HT-29 (cell line): ENCODE results near the gene DUSP5. TPM values are rescaled to one million over a fixed set of nuclear protein-coding genes. Genes with fewer than 3 reads are reported as not detected.

Experiments used
- DNase-seq: peaks from one replicate; pipeline ENCODE4 v3.0.0-alpha.2; 2015; ENCODE audit warnings: low spot score
- total RNA-seq: library from RNA; depleted of rRNA; stranded (reverse); fragments of >200 nt; shearing (Covaris generic); gene quantifications from 2 replicates; pipeline ENCODE4 v1.2.3, GENCODE V29; 2014

DUSP5 gene
- total RNA-seq, 1 experiment from 2014 or later: 31.4 TPM

GRCh38 chr10:110480387-110480786 lies 17.3 kb upstream of the DUSP5 start:
- DNase-seq: no peak

DNA sequence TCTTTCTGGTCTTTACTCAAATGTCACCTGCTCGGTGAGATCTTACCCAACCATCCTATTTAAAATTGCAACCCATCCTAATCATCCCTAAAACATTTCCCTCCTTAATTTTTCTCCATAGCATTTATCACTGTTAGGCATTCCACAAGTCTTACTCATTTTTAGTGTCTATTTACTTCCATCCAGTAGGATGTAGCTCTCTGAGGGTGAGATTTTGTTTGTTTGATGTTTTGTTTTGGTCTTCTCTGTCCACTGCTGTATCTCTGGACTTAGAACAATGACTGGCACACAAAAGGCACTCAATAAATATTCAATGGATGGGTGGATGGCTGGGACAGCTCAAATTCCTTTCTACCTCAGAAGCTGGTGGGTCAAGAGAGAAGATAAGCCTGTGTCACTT lies 15.8 kb upstream of the DUSP5 start:
- DNase-seq: no peak

GRCh38 chr10:110483633-110484032 lies 14.1 kb upstream of the DUSP5 start:
- DNase-seq: no peak

- no peak for DNase-seq
Observed at GRCh38 chr10:110485541-110485940, 12.2 kb upstream of the DUSP5 start.

- no peak for DNase-seq
Observed at GRCh38 chr10:110486680-110487410, 10.9 kb upstream of the DUSP5 start.

DNA sequence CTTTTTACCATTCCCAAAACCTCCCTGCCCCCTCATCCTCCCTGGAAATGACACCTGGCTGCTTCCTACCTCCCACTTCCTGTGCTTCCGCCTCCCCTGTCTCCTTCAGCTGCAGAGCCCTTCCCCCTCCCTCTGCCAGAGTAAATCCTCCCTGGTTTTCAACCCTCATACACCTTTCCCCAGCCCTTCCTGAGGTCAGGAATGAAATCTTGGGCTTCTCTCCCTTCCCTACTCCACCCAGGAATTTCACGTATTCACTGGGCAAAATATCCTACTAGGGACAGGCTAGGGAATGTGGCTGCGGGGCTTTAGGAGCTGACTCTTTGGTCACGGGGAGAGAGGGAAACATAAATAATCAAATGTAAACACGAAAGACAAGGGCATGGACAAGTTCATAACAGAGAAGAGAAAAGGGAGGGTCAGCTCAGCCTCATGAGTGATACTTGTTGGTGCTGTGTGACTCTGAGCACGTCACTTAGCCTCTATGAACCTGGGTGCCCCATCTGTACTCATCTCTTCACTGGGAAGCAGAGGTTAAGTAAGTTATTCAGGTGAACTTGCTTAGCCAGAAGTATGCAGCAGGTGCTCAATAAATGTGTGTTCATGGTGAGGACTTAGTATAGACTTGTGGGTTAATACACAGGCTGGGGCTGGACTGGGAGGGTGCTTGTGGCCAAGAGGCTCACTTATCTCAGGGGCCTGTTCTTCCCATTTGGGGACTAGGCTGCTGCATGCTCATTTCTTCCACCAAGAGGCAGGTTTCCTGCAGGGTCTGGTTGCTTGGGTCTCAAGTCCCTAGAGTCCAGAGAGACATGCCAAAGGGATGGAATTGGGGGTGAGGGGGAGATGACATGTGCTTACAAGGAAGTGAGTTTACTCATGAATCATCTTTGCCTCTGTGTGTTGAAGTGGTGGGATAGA lies 10.0 kb upstream of the DUSP5 start:
- DNase-seq: peak; percentile 85

DNA sequence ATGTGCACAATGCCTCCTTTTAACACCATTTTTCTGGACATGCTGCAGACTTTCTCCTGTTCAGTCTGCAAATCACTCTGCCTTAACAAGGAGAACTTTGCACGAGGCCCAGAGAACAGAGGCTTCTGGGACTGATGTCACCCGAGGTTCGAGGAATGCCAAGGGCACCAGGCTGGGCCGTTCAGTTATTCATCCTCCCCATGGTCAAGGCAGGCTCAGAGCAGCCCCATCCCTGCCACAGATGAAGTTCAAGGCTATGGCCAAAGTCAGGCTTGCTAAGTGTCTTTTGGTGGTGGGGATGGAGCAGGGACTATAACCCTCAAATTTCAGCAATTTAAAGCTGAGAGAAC lies 9.4 kb upstream of the DUSP5 start:
- DNase-seq: no peak

DNA sequence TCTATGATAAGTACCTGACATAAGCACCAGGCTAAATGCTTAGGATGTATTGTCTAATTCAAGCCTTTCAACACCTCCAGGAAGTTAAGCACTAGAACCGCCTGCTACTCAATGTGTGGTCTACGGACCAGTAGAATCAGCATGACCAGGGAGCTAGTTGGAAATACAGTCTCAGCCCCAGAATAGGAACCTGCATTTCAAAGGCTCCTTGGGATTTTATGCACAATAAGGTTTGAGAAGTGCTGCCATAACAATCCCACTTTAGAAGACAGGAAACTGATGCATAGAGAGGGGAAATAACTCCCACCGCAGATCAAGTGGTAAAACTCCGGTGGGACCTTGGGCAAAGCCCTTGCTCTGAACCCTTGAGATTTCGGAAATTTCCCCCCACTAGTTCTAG lies 8.8 kb upstream of the DUSP5 start:
- no peak for DNase-seq

GRCh38 chr10:110490640-110491039 lies 7.1 kb upstream of the DUSP5 start:
- DNase-seq: no peak

DNA sequence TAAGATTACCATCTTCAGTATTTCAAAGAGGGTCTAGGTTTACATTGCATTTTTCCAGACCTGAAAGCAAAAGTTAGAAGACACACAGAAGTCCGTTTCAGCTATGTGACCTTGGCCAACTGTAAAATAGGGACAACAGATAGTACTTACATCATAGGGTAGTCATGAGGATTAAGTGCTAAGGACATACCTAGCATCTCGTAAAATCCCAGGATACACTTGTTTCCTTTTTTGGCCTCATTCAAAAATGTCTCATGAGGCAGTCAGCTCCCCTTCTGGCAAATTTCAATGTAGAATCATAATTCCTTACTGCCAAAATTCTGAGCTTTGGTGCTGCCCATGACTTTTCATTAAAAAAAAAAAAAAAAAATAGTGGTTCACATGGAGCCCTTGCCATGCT lies 6.4 kb upstream of the DUSP5 start:
- no peak for DNase-seq

GRCh38 chr10:110492069-110492822 lies 5.5 kb upstream of the DUSP5 start:
- DNase-seq: no peak

DNA sequence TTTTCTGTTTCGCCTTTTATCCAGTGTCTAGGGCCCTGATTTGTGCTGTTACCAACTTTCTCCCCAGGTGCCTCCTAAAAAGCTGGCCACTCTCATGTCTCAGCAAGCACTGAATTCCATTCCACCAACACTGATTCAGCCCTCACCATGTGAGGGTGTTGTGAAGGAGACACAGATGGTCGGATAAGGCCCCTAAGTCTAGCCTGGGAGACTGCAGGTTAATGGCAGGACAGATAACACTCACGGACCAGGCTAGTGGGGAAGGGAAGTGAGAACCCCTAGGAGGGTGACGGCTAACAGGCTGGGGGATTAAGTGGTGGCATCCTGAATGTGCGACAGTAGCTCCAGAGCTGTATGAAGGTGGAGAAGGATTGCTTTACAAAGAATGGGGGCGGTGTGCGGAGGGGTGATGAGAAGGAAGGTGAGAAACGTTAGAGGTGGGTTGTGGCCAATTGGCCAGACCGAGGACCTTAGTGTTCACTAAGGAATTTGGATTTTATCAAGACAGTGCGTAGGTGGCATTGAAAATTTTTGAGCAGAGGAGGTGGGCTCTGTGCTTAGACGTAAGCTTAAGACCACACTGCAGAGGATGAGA lies 3.8 kb upstream of the DUSP5 start:
- DNase-seq: no peak

DNA sequence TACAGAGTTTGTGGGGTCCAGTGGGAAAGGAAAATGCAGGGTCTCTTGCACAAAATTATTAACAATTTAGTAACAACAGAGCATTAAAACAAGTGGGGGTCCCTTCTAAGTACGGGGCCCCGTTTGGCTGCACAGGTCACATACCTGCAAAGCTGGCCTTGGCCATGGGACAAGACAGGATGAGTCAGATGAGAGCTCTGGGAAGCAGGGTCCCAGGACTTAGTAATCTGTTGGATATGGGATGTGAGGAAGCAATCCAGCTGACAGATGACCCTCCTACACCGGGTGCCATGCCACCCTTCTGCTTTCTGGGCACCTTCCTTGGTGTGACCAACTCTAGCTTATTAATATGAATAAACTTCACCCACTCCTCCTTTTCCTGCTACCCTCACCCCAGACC lies 3.2 kb upstream of the DUSP5 start:
- no peak for DNase-seq

- no peak for DNase-seq
Observed at GRCh38 chr10:110495731-110496552, 1.8 kb upstream of the DUSP5 start.

- DNase-seq: no peak
Observed at GRCh38 chr10:110496553-110497437, 912 bp upstream of the DUSP5 start.

DNA sequence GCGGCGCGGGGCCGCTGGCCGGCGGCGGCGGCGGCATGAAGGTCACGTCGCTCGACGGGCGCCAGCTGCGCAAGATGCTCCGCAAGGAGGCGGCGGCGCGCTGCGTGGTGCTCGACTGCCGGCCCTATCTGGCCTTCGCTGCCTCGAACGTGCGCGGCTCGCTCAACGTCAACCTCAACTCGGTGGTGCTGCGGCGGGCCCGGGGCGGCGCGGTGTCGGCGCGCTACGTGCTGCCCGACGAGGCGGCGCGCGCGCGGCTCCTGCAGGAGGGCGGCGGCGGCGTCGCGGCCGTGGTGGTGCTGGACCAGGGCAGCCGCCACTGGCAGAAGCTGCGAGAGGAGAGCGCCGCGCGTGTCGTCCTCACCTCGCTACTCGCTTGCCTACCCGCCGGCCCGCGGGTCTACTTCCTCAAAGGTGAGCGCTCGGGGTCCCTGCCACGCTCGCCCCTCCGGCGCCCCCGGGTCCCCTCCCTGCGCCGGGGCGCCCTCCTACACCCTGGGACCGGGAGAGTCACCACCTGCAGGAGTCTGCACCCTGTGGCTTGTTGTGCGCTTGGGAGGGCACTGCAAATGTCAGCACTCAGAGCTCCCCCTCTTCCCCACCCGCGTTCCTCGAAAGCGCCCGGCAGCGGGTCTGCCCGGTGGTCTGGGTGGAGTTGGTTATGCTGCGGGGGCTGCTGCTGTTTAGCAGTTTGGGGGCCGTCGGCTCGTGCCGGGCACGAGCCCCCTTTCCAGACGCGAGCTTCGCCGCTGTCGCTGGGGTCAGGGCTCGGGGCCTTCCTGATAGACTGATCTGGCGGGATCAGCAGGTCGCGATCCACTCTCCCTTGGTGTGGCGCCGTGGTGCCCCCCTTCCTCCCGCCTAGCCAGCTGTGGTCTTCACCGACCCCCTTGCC lies 627 bp downstream of the DUSP5 start:
- DNase-seq: peak; percentile 43

DNA sequence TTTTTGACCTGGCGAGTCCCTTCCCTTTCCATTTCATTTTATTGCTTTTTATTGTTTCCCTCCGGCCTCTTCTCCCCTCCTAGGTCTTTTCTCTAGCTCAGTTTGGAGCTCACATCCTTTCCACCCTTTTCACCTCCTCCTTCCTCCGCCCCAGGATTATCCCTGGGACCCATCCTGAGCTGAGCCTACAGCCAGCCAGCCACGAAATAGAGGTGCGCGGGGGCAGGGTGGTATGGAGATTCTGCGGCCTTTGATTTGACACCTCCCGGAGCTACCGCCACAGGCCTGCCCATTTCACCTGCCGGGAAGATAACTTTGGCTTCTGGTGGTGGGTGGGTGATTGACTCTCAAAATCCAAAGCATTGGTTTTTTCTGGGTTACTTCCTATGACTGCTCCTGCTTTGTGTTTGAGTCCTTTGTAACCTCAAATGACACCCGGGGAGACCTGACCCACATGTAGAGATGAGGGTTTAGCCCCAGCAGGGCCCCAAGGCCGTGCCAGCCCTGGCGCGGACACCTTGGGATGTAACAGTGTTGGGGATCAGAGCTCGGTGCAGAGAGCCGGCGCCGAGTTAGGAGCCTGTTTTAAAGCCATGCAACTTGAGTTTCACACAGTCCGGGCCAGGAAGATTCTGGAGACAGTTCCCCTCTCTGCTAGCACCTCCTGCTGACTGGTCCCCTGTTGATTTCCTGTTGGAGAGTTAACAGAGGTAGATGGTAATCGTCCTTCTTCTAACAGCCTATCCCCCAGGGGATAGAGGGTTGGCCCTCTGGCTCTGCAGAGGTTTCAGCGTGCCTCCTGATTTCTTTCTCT lies 1.5 kb downstream of the DUSP5 start:
- DNase-seq: peak; percentile 67
